ENCODE data around the gene TRIM62.

GRCh38 chr1:33165809-33166208, 16.0 kb downstream of the TRIM62 start:
- TF ChIP-seq, protein P1, sequence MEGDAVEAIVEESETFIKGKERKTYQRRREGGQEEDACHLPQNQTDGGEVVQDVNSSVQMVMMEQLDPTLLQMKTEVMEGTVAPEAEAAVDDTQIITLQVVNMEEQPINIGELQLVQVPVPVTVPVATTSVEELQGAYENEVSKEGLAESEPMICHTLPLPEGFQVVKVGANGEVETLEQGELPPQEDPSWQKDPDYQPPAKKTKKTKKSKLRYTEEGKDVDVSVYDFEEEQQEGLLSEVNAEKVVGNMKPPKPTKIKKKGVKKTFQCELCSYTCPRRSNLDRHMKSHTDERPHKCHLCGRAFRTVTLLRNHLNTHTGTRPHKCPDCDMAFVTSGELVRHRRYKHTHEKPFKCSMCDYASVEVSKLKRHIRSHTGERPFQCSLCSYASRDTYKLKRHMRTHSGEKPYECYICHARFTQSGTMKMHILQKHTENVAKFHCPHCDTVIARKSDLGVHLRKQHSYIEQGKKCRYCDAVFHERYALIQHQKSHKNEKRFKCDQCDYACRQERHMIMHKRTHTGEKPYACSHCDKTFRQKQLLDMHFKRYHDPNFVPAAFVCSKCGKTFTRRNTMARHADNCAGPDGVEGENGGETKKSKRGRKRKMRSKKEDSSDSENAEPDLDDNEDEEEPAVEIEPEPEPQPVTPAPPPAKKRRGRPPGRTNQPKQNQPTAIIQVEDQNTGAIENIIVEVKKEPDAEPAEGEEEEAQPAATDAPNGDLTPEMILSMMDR (IDR thresholded peaks at IDR 0.05): no peak
- no peak for TF ChIP-seq ZFX (IDR thresholded peaks at IDR 0.05; ENCODE audit: borderline replicate concordance)
